ENCODE measurements around the gene ORC4. TPM values are rescaled to one million over a fixed set of nuclear protein-coding genes. Genes with fewer than 3 reads are reported as not detected.

The ORC4 gene
- total RNA-seq, 4 donors from 2014 or later: 20.2 to 36.8 (median 26.1) TPM

GRCh38 chr2:147980940-147981528 lies 39.5 kb downstream of the ORC4 start:
- H3K27ac ChIP-seq (replicated peaks in 1 of 4): no peak overlapping the region
- TF ChIP-seq CTCF (IDR thresholded peaks at IDR 0.05): no peak
- TF ChIP-seq POLR2AphosphoS5 (IDR thresholded peaks at IDR 0.05): no peak
- TF ChIP-seq EP300 (IDR thresholded peaks at IDR 0.05): no peak
- TF ChIP-seq POLR2A (IDR thresholded peaks at IDR 0.05; ENCODE audit: low read depth): no peak
- intact Hi-C loops (cut with DNase I): no loop called here
- DNase-seq (ENCODE audit: extremely low spot score): no peak
- no peak overlapping the region for H3K4me3 ChIP-seq
- 84% methylated on average over 5 of the region's 5 CpGs for WGBS
- H3K27me3 ChIP-seq: no peaks in the 10 kb centered on the region
- peaks cover 0 to 3% (median 0%) of the 10 kb centered on the region in 4 donors for H3K36me3 ChIP-seq
- H3K4me1 ChIP-seq: peaks cover 0 to 23% (median 8%) of the 10 kb centered on the region in 4 donors
- H3K9me3 ChIP-seq: no peaks in the 10 kb centered on the region

- peaks cover 0 to 7% (median 3%) of the 10 kb centered on the region in 4 donors for H3K36me3 ChIP-seq
- intact Hi-C loops (cut with DNase I): no loop called here
- H3K4me3 ChIP-seq: no peak overlapping the region
- peaks cover 0 to 22% (median 17%) of the 10 kb centered on the region in 4 donors for H3K4me1 ChIP-seq
- DNase-seq (ENCODE audit: extremely low spot score): no peak
- no peaks in the 10 kb centered on the region for H3K9me3 ChIP-seq
- WGBS: 100% methylated on average over 1 of the region's 3 CpGs
- no peak for TF ChIP-seq POLR2AphosphoS5 (IDR thresholded peaks at IDR 0.05)
- no peak for TF ChIP-seq EP300 (IDR thresholded peaks at IDR 0.05)
- no peak for TF ChIP-seq CTCF (IDR thresholded peaks at IDR 0.05)
- no peak for TF ChIP-seq POLR2A (IDR thresholded peaks at IDR 0.05; ENCODE audit: low read depth)
- H3K27me3 ChIP-seq: no peaks in the 10 kb centered on the region
- no peak overlapping the region for H3K27ac ChIP-seq (replicated peaks in 1 of 4)
Measured at GRCh38 chr2:147977679-147978078, 42.9 kb downstream of the ORC4 start.

GRCh38 chr2:147976102-147976501 lies 44.4 kb downstream of the ORC4 start:
- H3K9me3 ChIP-seq: no peaks in the 10 kb centered on the region
- peaks cover 0 to 9% (median 3%) of the 10 kb centered on the region in 4 donors for H3K36me3 ChIP-seq
- no peak overlapping the region for H3K4me3 ChIP-seq
- 65% methylated on average over 2 of the region's 2 CpGs for WGBS
- no peak overlapping the region for H3K27ac ChIP-seq (replicated peaks in 1 of 4)
- peaks cover 0 to 21% (median 15%) of the 10 kb centered on the region in 4 donors for H3K4me1 ChIP-seq
- no peak for TF ChIP-seq POLR2AphosphoS5 (IDR thresholded peaks at IDR 0.05)
- intact Hi-C loops (cut with DNase I): no loop called here
- no peaks in the 10 kb centered on the region for H3K27me3 ChIP-seq
- DNase-seq (ENCODE audit: extremely low spot score): no peak

- peaks cover 0 to 3% (median 1%) of the 10 kb centered on the region in 4 donors for H3K9me3 ChIP-seq
- no peak overlapping the region for H3K27ac ChIP-seq (replicated peaks in 1 of 4)
- no peak for DNase-seq (ENCODE audit: extremely low spot score)
- WGBS: 87% methylated on average over 2 of the region's 2 CpGs
- TF ChIP-seq EP300 (IDR thresholded peaks at IDR 0.05): no peak
- no peak for TF ChIP-seq POLR2AphosphoS5 (IDR thresholded peaks at IDR 0.05)
- no peak for TF ChIP-seq CTCF (IDR thresholded peaks at IDR 0.05)
- no peak for TF ChIP-seq POLR2A (IDR thresholded peaks at IDR 0.05; ENCODE audit: low read depth)
- no peaks in the 10 kb centered on the region for H3K4me1 ChIP-seq
- H3K4me3 ChIP-seq: no peak overlapping the region
- H3K36me3 ChIP-seq: peaks cover 0 to 16% (median 3%) of the 10 kb centered on the region in 4 donors
- H3K27me3 ChIP-seq: no peaks in the 10 kb centered on the region
- intact Hi-C loops (cut with DNase I): no loop called here
Measured at GRCh38 chr2:147968571-147968970, 52.0 kb downstream of the ORC4 start.

- Histone ChIP-seq H3K4me3 (no peak overlapping the region), H3K27ac (replicated peaks in 1 of 4) (no peak overlapping the region), H3K4me1 (no peaks in the 10 kb centered on the region), H3K9me3 (no peaks in the 10 kb centered on the region), H3K36me3 (peaks cover 3 to 49% (median 23%) of the 10 kb centered on the region in 4 donors), H3K27me3 (no peaks in the 10 kb centered on the region)
- DNase-seq (ENCODE audit: extremely low spot score): no peak
- intact Hi-C loops (cut with DNase I): no loop called here
- TF ChIP-seq POLR2AphosphoS5 (IDR thresholded peaks at IDR 0.05): no peak
- TF ChIP-seq CTCF (IDR thresholded peaks at IDR 0.05): no peak
- no peak for TF ChIP-seq EP300 (IDR thresholded peaks at IDR 0.05)
- TF ChIP-seq POLR2A (IDR thresholded peaks at IDR 0.05; ENCODE audit: low read depth): no peak
Measured at GRCh38 chr2:147952118-147952517, 68.4 kb downstream of the ORC4 start.
